GM18870 (cell line): Measurements from ENCODE around the gene CARMIL3.

Experiments
- ATAC-seq: cut with Tn5 transposase; IDR thresholded peaks from one replicate; pipeline ENCODE4 v1.9.1; 2021; ENCODE audit warnings: moderate library complexity; ENCODE audit not compliant: unreplicated experiment

The CARMIL3 gene

DNA sequence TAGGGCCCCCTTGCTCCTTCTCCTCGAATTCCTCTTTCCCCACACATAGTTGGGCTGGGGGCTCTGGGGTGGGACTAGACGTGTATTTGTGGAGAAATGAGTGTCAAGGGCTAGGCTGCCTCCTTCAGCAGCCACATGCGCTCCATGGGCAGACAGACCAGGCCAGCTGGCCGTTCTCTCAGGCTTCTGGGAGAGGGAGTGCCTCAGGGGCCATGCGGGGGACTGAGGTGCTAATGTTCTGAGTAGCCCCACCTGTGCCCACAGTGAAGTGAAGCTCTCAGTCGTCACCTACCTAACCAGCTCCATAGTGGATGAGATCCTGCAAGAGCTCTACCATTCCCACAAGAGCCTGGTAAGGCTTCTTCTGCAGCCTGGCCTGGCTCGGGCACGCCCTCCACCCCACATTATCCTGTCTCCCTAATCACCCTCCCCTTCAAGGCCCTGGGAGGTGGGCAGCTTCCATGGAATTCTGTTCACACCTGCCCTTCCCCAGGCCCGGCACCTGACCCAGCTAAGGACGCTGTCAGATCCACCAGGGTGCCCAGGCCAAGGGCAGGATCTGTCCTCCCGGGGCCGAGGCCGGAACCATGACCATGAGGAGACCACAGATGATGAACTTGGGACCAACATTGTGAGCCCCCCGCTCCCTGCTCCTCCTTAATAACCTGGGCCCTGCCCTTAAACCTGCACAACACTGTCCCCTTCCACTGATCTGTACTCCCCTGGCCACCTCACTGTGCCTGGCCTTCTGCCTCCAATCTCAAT, 10.6 kb downstream of the CARMIL3 start:
- ATAC-seq, result no peak

DNA sequence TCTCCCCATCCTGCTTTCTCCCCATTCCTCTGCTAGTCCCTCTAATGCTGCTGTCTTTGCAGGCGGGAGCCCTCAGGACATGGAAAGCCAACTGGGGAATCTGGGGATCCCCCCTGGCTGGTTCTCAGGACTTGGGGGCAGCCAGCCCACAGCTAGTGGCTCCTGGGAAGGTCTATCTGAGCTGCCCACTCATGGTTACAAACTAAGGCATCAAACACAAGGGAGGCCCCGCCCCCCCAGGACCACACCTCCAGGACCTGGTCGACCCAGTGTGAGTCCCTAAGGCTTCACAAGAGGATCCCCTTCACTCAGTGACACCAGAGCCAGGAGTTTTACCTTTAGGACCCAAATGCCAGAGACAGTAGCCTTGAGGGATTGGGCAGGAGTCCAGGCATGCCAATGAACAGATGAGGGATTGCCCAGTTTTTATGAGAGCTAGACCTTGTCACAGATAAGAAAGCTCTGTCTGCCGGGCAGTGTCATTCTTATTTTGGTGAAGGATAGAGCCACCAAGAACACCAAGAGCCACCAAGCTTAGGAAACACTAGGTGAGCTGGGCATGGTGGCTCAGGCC, 11.5 kb downstream of the CARMIL3 start:
- no peak for ATAC-seq

DNA sequence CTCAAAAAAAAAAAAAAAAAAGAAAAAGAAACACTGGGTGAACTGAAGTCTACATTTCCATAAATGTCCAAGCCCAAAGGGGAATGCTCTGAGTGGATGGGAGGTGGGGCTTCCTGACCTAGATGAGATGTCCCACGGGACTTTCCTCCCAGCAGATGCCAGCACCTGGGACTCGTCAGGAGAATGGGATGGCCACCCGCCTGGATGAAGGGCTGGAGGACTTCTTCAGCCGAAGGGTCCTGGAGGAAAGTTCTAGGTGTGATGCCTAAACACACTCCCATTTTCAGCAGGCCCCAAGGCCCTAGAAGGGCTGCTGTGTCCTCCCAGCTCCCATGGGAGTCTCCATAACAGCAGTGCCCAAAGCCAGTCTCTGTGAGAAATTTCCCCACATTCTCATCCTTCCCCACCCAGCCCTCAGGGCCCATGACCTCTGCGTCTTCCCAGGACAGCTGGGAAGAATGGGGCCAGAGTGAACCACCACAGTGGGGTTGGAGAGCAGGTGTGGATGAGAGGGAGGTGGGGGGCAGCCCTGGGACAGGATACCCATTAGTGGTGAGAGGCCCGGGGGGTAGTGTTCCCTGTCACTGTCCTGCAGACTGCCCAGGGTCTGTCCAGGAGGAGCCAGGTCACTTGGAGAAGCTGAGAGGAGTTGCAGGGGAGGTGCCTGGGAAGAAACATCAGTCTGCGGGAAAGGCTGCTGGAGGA, 12.4 kb downstream of the CARMIL3 start:
- no peak for ATAC-seq

DNA sequence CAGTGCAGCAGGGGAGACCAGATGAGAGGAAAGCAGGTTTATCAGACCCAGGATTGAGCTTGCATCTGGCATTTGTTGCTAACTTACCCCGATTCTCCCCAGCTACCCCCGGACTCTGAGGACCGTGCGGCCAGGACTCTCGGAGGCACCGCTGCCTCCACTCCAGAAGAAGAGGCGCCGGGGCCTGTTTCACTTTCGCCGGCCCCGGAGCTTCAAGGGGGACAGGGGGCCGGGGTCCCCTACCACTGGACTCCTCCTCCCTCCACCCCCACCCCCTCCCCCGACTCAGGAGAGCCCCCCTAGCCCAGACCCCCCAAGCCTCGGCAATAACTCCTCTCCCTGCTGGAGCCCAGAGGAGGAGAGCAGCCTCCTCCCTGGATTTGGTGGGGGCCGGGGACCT, 13.0 kb downstream of the CARMIL3 start:
- no peak for ATAC-seq

DNA sequence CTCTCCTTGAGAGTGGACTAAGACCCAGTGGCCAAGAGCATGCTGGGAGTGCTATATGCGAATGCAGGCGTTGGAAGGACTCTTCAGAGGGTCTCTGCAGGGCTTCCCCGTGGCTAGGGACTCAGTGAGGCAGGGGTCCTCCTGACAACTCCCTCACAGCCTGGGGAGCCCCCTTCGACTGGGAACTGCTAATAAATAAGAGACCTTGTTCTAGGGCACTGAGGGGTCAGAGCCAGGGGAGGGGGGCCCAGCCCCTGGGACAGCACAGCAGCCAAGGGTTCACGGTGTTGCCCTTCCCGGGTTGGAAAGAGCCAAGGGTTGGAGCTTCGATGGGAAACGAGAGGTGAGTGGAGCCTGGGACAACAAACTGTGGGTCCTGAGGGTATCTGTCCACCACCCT, 13.6 kb downstream of the CARMIL3 start:
- no peak for ATAC-seq

DNA sequence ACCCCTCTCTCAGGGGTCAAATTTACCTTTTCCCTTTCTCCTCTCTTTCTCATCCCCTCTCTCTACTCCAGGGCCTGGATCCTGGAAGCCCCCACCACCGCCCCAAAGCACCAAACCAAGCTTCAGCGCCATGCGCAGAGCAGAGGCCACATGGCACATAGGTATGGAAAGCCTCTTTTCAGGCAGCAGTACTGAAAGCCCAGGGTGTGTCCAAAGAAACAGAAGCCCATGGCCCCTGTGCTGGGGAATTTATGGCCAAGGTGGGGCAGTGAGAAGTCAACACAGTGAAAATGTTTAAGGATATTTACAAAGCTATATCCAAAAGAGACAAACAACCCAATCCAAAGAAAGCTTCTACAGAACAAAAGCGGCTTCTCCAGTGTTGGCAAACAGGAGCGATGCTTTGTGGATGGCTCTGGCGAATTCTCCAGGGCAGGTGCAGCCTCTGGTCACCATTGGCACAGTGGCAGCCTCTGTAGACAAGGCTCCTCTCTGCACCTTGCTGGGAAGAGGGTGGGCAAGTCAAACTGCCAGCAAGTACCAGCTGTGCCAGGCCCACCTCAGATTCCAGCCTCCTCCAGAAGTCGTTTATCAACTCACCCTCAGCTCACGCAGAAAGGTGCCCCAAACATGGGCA, 14.8 kb downstream of the CARMIL3 start:
- ATAC-seq, result no peak

DNA sequence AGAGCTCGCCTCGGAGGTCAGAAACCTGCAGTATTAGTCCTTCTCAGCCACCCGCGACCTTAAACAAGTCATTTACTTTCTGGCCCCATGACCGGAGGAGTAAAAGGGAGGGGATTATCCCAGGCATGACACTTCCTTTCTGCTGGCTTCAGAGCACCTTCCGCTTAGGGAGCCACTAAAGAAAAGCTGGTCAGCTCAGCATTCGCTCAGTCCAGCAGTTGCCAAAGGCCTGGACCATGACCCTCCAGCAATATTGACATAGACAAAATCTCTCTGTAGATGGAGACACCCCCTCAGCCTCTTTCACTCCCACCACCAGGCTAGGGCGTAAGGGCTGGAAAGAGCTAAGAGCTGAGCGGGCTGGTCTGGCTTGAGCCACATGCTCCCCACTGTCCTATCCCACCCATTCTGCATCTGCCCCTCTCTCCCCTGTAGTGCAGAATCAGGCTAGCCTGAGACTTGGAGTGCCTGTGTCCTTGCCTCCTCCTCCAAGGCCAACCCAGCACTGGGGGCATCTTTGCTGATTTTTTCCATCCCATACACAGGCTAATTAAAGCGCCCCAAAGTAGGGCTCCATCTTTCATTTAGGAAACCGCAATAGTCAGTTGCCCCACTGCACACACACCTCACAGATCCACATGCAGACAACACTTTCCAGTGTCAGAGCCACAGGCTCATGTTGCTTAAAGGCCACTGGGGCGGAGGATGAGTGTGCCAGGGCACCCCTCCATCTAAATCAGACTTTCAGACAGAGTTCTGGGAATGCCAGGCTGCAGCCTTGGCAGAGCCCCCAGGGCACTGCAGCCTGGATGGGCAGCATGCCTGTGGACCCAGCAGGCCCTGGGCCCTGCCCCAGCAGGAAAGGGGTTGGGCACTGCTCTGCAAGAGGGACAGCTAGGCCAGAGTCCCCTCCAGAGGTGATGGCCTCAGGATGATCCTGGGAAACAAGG, 15.6 kb downstream of the CARMIL3 start:
- no peak for ATAC-seq

DNA sequence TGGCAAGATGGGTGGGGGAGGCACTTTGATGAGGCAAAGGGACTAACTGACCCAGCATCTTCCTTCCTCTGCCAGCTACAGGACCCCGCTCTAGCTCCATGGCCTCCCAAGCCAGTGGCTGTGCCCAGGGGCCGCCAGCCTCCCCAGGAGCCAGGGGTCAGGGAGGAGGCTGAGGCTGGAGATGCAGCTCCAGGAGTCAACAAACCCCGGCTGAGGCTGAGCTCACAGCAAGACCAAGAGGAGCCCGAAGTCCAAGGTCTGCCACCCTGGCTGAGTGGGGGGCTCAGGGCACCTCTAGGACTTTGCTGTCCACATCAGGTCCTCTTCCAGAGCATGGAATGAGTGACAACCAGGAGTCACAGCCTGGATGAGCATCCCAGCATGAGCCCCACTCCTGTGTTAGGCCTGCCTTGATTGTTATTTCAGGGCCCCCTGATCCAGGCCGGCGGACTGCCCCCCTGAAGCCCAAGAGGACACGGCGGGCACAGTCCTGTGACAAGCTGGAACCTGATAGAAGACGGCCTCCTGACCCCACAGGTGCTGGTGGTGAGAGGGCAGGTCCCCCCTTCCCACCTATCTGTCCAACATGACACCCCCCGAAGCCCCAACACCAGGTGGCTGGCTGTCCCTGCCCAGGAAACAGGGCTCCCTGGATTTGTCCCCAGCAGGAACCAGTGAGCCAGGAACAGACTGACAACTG, 17.1 kb downstream of the CARMIL3 start:
- ATAC-seq, result no peak

DNA sequence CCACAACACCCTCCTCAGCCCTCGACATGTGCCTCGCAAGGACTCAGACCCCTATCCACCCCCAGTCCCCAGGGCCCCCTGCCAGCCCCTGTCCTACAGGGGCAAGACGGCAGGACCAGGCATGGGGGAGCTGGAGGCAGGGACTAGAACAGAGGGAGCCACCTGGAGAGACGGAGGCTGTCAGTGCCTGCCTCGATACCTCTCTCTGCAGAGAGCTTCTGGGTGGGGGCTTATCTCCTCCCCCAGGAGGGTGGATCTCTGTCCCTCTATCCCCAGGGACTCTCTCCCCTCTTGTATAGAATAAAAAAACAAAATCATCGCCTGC, 17.6 kb downstream of the CARMIL3 start:
- no peak for ATAC-seq

DNA sequence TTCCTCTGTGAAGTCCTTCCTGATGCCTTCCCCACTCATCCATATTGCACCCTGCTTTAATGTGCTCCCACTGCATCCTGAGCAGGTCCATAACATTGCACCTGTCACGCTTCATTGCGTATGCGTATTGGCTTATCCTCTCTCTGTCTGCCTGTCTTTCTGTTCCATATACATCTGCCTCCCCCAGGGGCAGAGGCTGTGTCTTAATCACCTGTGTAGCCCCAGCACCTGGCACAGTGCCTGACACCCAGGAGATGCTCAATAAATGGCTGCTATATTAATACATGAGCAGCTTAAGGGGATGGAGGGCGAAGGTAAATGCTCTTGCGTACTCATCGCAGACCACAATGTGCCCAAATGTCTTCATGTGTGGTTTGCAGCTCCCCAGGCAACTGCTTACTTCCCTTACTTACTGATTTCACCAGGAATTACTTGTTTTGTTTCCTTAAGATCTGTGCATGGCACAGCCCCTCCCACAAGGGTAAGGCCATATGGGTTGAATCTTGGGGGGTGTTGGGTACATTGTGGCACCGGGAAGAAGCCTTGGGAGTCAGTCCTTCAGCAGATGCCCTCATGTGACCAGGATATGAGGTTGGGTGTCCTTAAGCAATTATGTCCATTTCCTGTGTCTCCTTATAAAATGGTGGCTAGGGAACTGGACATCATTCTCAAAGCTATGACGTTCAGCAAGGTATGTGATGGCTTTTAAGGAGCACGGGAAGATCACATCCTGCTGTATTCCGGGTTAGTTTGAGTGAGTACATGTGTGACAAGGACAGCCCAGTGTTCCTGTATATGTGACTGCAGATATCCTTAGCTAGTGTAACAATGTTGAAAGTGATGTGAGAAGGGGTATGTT, 18.7 kb downstream of the CARMIL3 start:
- no peak for ATAC-seq

DNA sequence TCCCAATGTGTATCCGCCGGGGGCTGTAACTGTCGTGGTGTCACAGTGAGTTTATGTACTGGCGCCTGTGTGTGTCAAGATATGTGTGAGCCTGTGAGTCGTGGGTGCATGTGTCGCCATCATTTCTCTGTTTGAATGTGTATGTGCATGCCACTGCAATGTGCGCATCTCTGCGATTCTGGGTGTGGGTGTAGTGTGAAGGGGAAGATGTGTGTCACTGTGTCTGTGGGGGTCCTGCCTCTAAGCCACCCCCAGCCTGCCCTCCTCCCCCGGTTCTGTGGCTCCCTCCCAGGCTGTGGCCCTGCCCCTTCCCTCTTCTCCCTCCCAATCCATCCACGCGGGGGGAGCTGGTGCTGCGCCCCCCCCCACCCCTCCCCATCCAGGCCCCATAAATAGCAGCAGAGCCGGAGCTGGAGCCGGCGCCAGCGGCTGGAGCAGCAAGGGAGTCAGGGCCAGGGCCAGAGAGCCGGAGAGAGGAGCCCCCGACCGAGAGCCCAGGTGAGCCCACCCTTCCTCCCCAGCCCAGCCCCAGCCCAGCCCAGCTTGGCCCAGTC, 19.4 kb downstream of the CARMIL3 start, which contains the start of gene CPNE6:
CPNE6 (plus strand) TSS at position 419 of the 554 bp plus-strand sequence. CDS start 1,375 bp downstream, outside the sequence.
- ATAC-seq, result no peak

DNA sequence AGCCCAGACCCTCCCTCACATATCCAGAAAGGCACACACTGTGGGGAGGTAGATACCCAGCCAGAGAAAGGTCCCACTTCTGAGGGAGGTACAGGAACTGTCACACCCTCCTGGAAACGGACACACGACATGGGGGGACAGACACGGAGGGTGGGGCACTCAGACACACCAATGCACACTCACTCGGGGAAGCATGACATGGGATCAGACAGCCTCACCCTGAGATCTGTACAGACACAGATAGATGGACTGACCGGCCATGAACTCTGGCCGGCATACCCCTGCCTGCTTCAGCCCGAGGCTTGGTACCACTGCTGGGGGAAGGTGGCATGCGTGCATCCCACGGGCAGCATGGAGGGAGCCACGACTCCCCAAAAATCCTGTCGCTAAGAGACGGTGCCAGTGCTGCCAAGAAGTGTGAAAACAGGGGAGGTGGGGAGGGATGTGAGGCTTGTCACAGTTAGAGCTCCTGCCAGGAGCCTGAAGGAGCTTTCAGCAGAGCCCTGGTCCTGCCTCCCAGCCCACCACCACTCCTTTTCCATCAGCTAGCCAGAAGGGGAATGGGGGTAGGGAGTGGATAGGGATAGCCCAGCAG, 20.1 kb downstream of the CARMIL3 start:
- no peak for ATAC-seq

DNA sequence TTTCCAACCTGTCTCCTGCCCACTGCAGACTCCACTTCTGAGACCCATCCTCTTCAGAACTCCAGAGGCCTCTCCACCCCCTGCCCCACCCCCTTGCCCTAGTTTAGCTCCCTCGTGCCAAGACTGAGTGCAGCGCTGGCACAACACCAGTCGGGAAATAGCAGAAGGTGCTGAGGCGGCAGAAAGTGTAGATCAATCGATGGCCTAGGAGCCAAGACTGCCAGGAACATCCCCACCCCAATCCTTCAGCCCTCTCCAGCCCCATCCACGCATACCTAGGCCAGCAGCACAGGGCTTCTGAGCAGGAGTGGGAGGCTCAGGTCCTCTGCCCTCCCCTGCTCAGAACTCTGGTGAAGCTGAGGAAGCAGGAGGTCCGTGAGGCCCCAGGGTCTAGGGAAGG, 20.6 kb downstream of the CARMIL3 start:
- ATAC-seq, result no peak

DNA sequence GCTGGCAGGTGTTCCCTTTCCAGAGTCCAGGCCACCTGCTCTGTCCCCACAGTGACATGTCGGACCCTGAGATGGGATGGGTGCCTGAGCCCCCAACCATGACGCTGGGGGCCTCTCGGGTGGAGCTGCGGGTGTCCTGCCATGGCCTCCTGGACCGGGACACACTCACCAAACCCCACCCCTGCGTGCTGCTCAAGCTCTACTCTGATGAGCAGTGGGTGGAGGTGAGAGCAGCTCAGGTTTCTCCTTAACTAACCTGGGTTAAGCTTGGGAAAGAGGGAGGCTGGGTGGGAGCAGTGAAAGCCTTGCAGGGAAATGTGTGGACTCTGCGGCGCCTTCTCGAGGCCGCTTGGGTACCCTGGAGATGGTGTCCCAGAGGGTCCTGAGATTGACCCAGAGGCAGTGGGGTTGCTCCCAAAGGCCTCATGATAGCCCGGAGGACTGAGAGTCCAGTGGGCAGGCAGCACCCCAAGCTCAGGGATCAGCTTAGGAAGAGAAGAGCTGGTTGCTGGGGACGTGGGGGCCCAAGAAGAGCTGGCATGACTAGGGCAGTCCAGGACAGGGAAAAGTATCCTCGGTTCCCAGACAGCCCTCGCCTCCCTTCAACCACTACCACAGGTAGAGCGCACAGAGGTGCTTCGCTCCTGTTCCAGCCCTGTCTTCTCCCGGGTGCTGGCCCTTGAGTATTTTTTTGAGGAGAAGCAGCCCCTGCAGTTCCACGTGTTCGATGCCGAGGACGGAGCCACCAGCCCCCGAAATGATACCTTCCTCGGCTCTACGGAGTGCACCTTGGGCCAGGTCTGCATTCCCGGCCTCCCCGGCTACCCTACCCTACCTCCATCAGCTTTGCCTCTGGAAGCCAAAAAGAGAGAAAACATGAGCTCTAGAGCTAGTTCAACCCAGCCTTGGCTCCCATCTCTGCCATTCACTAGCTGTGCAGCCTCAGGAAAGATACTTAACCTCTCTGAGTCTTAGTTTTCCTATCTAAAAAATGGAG, 21.4 kb downstream of the CARMIL3 start:
- no peak for ATAC-seq

DNA sequence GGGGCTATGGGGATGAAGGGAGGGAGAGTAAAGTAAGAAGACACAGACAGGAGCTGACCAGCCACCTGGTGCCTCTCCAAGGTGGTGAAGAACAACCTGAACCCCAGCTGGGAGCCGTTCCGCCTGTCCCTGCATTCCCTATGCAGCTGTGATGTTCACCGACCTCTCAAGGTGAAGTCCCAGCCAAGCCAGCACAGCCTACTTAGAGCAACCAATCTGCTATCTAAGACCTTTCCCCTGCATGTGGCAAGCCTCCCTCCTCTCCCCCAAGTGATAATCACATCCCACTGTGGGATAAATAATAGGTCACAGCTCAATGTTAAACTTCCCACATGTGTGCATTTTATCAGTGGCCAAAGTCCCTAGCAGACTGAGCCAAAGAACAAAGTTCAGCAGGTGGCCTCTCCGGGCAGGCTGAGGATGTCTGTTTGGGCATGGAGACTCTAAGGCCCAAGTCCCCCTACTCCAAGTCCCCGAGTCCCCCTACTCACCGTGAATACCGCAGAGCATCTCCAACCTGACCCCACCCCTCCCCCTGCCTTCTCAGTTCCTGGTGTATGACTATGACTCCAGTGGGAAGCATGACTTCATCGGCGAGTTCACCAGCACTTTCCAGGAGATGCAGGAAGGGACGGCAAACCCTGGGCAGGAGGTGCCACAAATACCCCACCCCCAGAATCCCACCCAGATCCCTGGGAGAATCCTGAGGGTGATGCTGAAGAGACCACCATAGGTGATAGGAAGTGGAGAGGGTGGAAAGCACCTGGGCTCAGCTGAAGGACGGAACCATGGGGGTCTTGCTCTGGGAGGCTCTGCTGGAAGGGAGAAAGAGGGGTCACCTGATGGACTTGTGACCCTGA, 23.0 kb downstream of the CARMIL3 start:
- no peak for ATAC-seq
